Duodenal mucosa (tissue), 2 donors: ENCODE measurements around the gene CELF4.

ENCODE experiments used
- H3K27ac ChIP-seq: one replicate; pipeline ENCODE4 v1.7.0; 2013; ENCODE audit warnings: low read depth, low read length
- H3K27me3 ChIP-seq, 2 donors: one replicate each; pipeline ENCODE4 v1.7.0; 2013; ENCODE audit warnings: low read length in 2 of 2, control low read depth in 1 of 2; ENCODE audit not compliant: insufficient read depth in 2 of 2, control insufficient read depth in 1 of 2
- H3K36me3 ChIP-seq, 2 donors: one replicate each; pipeline ENCODE4 v1.7.0; 2013; ENCODE audit warnings: low read length in 2 of 2, control low read depth in 1 of 2; ENCODE audit not compliant: insufficient read depth in 2 of 2, control insufficient read depth in 1 of 2
- H3K4me1 ChIP-seq, 2 donors: one replicate each; pipeline ENCODE4 v1.7.0; 2013; ENCODE audit warnings: low read length in 2 of 2, control low read depth in 1 of 2; ENCODE audit not compliant: insufficient read depth in 2 of 2, control insufficient read depth in 1 of 2
- H3K4me3 ChIP-seq, 2 donors: one replicate each; pipeline ENCODE4 v1.7.0; 2013; ENCODE audit warnings: low read length in 2 of 2, low read depth in 1 of 2
- H3K9ac ChIP-seq, 2 donors: one replicate each; pipeline ENCODE4 v1.7.0; 2013; ENCODE audit warnings: low read length in 2 of 2, low read depth in 1 of 2
- H3K9me3 ChIP-seq, 2 donors: one replicate each; pipeline ENCODE4 v1.7.0; 2013; ENCODE audit warnings: low read length in 2 of 2, control low read depth in 1 of 2; ENCODE audit not compliant: control insufficient read depth in 1 of 2

Gene CELF4

GRCh38 chr18:37458697-37459096 is 106.9 kb downstream of the CELF4 start:
- no peak overlapping the region for H3K27ac ChIP-seq
- no peaks in the 10 kb centered on the region for H3K36me3 ChIP-seq
- no peaks in the 10 kb centered on the region for H3K27me3 ChIP-seq
- H3K9ac ChIP-seq = no peak overlapping the region
- no peaks in the 10 kb centered on the region for H3K4me1 ChIP-seq
- H3K4me3 ChIP-seq = no peak overlapping the region
- no peaks in the 10 kb centered on the region for H3K9me3 ChIP-seq

- Histone ChIP-seq H3K4me1 (no peaks in the 10 kb centered on the region), H3K27me3 (no peaks in the 10 kb centered on the region), H3K9ac (no peak overlapping the region), H3K27ac (no peak overlapping the region), H3K4me3 (no peak overlapping the region), H3K9me3 (no peaks in the 10 kb centered on the region), H3K36me3 (no peaks in the 10 kb centered on the region)
Measured at GRCh38 chr18:37457753-37458152, 107.8 kb downstream of the CELF4 start.

- Histone ChIP-seq H3K27me3 (no peaks in the 10 kb centered on the region), H3K36me3 (no peaks in the 10 kb centered on the region), H3K4me3 (no peak overlapping the region), H3K9ac (no peak overlapping the region), H3K4me1 (no peaks in the 10 kb centered on the region), H3K27ac (no peak overlapping the region), H3K9me3 (no peaks in the 10 kb centered on the region)
Measured at GRCh38 chr18:37457341-37457740, 108.3 kb downstream of the CELF4 start.

- Histone ChIP-seq H3K9ac (no peak overlapping the region), H3K27ac (no peak overlapping the region), H3K4me3 (no peak overlapping the region), H3K27me3 (no peaks in the 10 kb centered on the region), H3K4me1 (no peaks in the 10 kb centered on the region), H3K9me3 (no peaks in the 10 kb centered on the region), H3K36me3 (no peaks in the 10 kb centered on the region)
Measured at GRCh38 chr18:37456873-37457272, 108.7 kb downstream of the CELF4 start.

- Histone ChIP-seq H3K27ac (no peak overlapping the region), H3K27me3 (no peaks in the 10 kb centered on the region), H3K4me3 (no peak overlapping the region), H3K36me3 (no peaks in the 10 kb centered on the region), H3K4me1 (no peaks in the 10 kb centered on the region), H3K9ac (no peak overlapping the region), H3K9me3 (no peaks in the 10 kb centered on the region)
Measured at GRCh38 chr18:37456395-37456794, 109.2 kb downstream of the CELF4 start.

- Histone ChIP-seq H3K36me3 (no peaks in the 10 kb centered on the region), H3K9ac (no peak overlapping the region), H3K27me3 (no peaks in the 10 kb centered on the region), H3K27ac (no peak overlapping the region), H3K4me1 (peaks cover 0 to 5% of the 10 kb centered on the region in 2 donors), H3K9me3 (no peaks in the 10 kb centered on the region), H3K4me3 (no peak overlapping the region)
Measured at GRCh38 chr18:37453752-37454151, 111.8 kb downstream of the CELF4 start.

DNA sequence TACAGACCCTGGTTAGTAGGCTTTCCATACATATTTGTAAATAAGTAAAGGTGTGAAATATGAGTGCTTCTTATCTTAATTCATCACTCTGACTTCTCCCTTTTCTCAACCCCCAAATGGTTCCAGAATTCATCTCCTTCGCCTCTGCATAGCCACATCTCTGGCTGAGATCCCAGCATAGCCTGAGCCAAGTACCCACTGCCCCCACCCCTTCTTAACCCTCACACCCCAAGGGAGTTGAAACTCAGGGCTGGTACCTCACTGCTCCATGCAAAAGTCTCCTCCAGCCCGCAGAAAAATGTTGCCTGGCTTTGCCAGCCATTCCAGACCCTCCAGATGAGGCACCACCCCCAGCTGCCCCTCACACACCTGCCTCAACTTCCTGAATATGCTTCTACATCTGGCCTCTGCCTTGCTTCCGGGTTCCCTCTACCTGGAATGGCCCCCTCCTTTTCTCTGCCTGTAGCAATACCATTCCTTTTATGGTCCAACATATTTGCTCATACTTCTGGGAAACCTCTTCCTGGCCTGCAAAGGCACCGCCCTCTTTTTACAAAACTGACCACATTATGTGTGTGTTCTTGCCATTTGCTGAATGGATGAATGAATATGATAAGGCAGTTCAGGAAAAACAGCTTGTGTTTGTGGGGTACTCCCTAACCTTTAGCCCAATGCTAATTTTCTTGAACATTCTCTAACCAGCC is 112.8 kb downstream of the CELF4 start:
- Histone ChIP-seq H3K4me1 (peaks cover 0 to 5% of the 10 kb centered on the region in 2 donors), H3K9ac (no peak overlapping the region), H3K9me3 (no peaks in the 10 kb centered on the region), H3K4me3 (no peak overlapping the region), H3K27me3 (no peaks in the 10 kb centered on the region), H3K27ac (peak overlapping the region; percentile 36), H3K36me3 (no peaks in the 10 kb centered on the region)

GRCh38 chr18:37452015-37452414 is 113.6 kb downstream of the CELF4 start:
- Histone ChIP-seq H3K27ac (no peak overlapping the region), H3K4me1 (peaks cover 0 to 5% of the 10 kb centered on the region in 2 donors)

DNA sequence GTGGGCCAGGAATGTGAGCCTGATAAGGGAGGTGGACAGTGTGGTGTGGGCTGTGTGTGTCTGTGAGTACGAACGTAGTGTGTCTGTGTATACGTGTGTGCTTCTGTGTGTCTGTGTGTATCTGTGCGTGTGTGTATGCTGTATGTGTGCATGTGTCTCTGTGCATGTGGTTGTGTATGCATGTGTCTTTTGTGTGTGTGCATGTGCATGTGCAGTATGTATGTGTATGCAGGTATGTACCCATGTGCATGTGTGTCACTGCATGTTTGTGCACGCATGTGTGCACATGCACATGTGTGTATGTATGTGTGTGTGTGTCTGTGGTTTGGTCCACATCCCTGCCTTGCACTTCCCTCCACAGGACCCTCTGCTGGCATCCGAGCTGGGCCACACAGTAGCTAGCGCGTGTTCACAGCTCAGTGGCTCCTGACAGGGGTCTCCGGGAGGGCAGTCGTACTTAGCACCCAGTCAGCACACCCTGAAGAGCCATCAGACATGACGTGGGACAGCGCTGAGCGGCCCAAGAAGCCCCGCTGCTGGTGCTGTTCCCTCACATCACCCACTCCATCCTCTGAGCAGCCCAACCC is 114.3 kb downstream of the CELF4 start:
- H3K4me1 ChIP-seq = peaks cover 0 to 5% of the 10 kb centered on the region in 2 donors

More at GRCh38 chr18:37452015-37452414, 113.6 kb downstream of the CELF4 start:
- Histone ChIP-seq H3K36me3 (no peaks in the 10 kb centered on the region), H3K9ac (no peak overlapping the region), H3K9me3 (no peaks in the 10 kb centered on the region), H3K4me3 (no peak overlapping the region), H3K27me3 (no peaks in the 10 kb centered on the region)

DNA sequence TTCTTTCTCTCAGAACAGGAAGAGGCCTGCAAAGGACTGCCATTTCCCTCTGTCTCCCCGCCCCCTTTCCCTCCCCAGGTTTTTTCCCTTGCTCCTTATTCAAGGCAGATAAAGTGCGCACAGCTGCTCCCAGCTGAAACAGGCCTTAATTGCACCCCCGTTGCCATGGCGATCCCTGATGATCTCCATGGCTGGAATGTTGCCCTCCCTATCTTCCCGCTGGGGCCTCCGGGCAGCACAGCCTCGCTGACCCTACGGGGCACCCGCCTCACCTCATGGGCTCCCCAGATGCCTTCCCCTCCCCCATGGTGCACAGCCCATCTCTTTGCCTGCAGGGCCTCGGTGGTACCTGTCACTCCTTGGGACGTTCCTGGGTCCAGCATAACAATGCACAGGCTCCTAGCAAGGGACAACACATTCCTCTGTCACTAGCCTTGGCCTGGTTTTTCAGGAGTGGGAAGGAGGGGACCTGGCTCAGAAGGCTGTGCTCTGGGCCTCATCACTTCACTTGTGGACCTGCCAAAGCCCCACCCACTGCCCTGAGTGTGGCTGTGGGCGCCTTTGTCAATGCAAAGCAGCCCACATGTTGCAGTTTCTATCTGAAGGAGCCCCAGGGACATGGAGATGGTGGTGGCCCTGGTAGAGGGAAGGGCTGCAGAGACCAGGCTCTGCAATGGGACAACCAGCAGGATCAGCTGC is 115.0 kb downstream of the CELF4 start:
- H3K36me3 ChIP-seq = no peaks in the 10 kb centered on the region
- H3K27me3 ChIP-seq = no peaks in the 10 kb centered on the region
- no peak overlapping the region for H3K9ac ChIP-seq
- H3K27ac ChIP-seq = no peak overlapping the region
- peaks cover 0 to 5% of the 10 kb centered on the region in 2 donors for H3K4me1 ChIP-seq
- no peak overlapping the region for H3K4me3 ChIP-seq
- no peaks in the 10 kb centered on the region for H3K9me3 ChIP-seq

More for the DNA sequence above, 114.3 kb downstream of the CELF4 start:
- H3K4me3 ChIP-seq = no peak overlapping the region
- no peaks in the 10 kb centered on the region for H3K27me3 ChIP-seq
- no peak overlapping the region for H3K27ac ChIP-seq
- H3K36me3 ChIP-seq = no peaks in the 10 kb centered on the region
- H3K9me3 ChIP-seq = no peaks in the 10 kb centered on the region
- no peak overlapping the region for H3K9ac ChIP-seq
